Left cardiac atrium (tissue), 4 donors: ENCODE results near the gene FOXN4. TPM values are rescaled to one million over a fixed set of nuclear protein-coding genes. Genes with fewer than 3 reads are reported as not detected.
A peak's percentile ranks its signal among the peaks of the same experiment; 100 is the strongest.

Experiments used
- ATAC-seq, 2 donors: fragments of 200-7000 bp; cut with Tn5 transposase; one replicate each; pipeline ENCODE4 v1.9.1; 2020; ENCODE audit warnings: mild to moderate bottlenecking in 2 of 2, moderate library complexity in 2 of 2
- DNase-seq: peaks from one replicate; pipeline ENCODE4 v3.0.0-alpha.2; 2020
- intact Hi-C, 2 donors: fragments of 100-400 bp; cut with DNase I; formaldehyde crosslinking; loops; one replicate each; pipeline versions ENCODE4 v1.14.1 to v1.15.1; 2022 to 2023
- total RNA-seq, 2 donors: library from RNA; stranded (reverse); fragmentation: NEBNext Ultra II Directional; extraction: Animal tissue kit (Norgen Biotek cat#: 25700); gene quantifications; one replicate each; pipeline ENCODE4 v1.2.1, GENCODE V29; 2021
- donor health status: DM: no; HTN: yes; CAD: no.
- donor health status: DM: no; HTN: yes; CAD: no; lungs with severe emphysema.
- donor health status: DM: yes; HTN: yes; CAD: no.
- donor health status: Dilated cardiomyopathy.

The FOXN4 gene
- total RNA-seq, 2 donors from 2014 or later, result not detected

- no peak for DNase-seq
- ATAC-seq, result peak in 1 of 2 donors; percentile 25
- intact Hi-C loops, result loop anchor here (2.0 to 5.0 kb wide), 2 partner anchors 120 to 122 kb away; no protein-coding TSS in a partner anchor
Measured at GRCh38 chr12:109264943-109265650, 44.0 kb downstream of the FOXN4 start.

- DNase-seq, result peak; percentile 78
- ATAC-seq, result peak; percentile 42 to 81
- intact Hi-C loops, result loop anchor here (2.0 to 5.0 kb wide), 2 partner anchors 120 to 123 kb away; no protein-coding TSS in a partner anchor
Measured at GRCh38 chr12:109264095-109264942, 44.8 kb downstream of the FOXN4 start.

GRCh38 chr12:109263439-109263838 lies 45.6 kb downstream of the FOXN4 start:
- intact Hi-C loops, result loop anchor here in 1 of 2 donors (5.0 kb wide), 1 partner anchor 124 kb away; no protein-coding TSS in a partner anchor
- no peak for DNase-seq
- no peak for ATAC-seq

GRCh38 chr12:109261939-109262338 lies 47.1 kb downstream of the FOXN4 start:
- no peak for DNase-seq
- intact Hi-C loops, result loop anchor here in 1 of 2 donors (5.0 kb wide), 1 partner anchor 125 kb away; no protein-coding TSS in a partner anchor
- no peak for ATAC-seq

DNA sequence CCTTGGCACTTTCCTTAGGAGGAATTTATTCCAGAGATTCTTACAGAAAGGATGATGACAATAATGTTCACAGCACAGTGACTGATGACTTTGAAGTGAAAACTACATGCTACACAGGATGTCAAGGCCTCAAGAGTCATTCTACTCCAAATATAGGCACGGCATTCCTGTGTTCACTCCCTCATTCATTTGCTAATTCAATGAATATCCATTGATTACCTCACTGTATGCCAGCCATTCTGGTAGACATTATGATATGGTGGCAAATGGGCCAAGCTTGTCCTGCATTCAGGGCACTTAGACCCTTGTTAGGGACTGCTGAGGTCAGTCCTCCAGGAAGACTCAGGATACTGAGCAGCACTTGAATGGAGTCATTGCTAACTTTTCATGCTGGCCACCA lies 48.0 kb downstream of the FOXN4 start:
- no peak for DNase-seq
- ATAC-seq, result no peak
- intact Hi-C loops, result loop anchor here in 1 of 2 donors (5.0 kb wide), 1 partner anchor 126 kb away; no protein-coding TSS in a partner anchor

- intact Hi-C loops, result no loop called here
- no peak for DNase-seq
Measured at GRCh38 chr12:109259545-109259895, 49.6 kb downstream of the FOXN4 start.

DNA sequence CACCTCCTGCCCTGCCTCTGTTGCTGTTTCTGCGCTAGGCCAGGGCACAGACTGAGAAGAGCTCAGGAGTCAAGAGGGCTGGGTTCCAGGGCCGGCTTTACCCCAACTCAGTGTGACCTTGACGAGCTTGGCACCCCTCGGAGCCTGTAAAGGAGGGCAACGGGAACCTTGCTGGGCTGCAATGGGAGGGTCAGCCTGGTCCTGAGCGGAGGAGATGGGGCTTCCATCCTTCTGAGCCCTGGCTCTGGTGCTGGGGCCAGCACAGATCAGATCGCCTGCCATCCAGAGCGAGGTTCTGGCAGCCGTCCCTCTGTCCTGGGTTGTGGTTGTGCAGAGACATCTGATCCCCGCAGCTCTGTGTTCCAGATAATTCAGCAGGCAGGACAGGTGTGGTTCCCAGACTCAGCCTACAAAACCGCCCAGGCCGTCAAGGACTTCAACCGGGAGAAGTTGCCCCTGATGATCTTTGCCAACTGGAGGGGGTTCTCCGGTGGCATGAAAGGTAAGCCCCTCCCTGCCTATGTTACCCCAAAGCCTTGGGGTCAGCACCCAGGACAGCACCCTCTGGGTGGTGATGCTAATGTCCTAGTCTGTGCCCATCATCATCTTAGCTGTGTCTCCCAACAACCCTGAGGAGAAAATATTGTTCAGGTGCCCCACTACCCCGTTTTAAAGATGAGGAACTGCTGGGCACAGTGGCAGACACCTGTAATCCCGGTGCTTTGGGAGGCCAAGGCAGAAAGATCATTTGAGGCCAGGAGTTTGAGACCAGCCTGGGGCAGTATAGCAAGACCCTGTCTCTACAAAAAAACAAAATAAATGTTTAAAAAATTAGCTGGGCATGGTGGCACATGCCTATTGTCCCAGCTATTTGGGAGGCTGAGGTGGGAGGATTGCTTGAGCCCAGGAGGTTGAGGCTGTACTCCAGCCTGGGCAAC lies 50.2 kb downstream of the FOXN4 start:
- ATAC-seq, result no peak

More at GRCh38 chr12:109259545-109259895, 49.6 kb downstream of the FOXN4 start:
- no peak for ATAC-seq

DNA sequence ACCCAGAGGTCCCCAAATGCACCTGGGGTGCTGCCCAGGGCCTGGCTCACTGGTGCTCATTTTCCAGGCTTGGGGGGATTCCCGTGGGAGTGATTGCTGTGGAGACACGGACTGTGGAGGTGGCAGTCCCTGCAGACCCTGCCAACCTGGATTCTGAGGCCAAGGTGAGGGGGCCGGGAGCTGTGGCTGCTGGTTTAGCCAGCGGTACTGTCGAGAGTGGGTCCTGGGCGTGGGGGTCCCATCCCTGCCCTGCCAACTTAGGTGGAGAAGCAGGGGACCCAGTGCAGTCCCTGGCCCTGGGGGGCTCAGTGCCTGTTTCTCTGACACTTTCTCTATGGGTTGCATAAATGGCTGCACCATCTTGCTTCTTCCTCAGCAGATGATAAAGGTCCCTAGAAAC lies 50.9 kb downstream of the FOXN4 start:
- ATAC-seq (no peak), DNase-seq (no peak)
- intact Hi-C loops, result no loop called here

More for the DNA sequence above, 50.2 kb downstream of the FOXN4 start:
- DNase-seq, result no peak
- intact Hi-C loops, result no loop called here

DNA sequence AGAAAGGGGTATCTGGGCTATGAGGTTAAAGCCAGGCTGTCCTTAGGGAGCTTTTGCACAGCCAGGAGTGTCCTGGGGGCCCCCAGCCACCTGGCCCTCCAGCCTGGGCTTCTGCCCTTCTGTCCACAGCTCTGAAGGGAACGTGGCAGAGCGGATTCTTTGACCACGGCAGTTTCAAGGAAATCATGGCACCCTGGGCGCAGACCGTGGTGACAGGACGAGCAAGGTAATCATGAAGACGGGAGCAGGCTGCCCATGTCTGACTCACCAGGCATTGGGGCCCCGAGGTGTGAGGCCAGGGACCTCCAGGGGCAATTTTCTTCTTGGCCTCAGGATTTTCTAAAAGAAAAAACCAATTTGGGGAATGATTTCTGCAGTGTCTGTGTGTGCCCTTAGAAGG lies 53.1 kb downstream of the FOXN4 start:
- ATAC-seq, result no peak
- DNase-seq, result no peak
- intact Hi-C loops, result no loop called here

DNA sequence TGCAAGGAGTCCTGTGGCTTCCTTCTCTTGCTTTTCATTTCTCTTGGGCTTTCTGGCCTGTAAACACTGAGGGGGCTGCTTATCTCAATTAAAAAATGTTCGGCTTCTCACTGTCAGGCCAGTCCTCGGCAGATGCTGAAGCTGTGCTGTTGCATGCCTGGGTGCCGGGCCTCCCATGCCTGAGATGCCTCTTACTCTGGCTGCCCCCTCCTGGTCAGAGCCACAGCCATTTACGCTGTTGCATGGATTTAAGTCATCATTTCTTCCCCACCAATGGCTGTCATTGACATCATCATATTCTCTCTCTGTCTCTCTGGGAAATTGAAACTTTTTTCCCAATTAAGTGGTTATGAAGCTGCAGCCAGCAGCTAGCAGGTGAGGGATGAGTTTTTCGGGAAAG lies 53.7 kb downstream of the FOXN4 start:
- intact Hi-C loops, result no loop called here
- DNase-seq (no peak), ATAC-seq (no peak)

GRCh38 chr12:109253913-109254544 lies 55.1 kb downstream of the FOXN4 start:
- intact Hi-C loops, result no loop called here
- ATAC-seq, result no peak
- DNase-seq, result no peak

- ATAC-seq (no peak), DNase-seq (no peak)
- intact Hi-C loops, result no loop called here
Measured at GRCh38 chr12:109252799-109253198, 56.3 kb downstream of the FOXN4 start.

DNA sequence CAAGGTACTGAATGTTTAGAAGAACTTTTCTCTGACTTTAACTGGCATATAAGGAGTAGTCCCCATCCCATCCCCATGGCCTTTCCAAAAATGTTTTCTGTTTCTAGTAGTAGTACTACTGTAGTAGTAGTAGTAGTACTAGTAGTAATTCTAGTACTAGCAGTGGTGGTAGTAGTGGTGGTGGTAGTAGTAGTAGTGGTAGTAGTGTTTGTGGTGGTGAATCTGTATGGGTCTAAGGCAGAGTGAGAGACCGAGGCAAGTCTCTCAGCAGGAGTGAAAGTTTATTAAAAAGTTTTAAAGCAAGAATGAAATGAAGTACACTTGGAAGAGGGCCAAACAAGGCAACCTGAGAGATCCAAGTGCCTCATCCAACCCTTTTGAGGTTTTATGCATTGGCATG lies 58.6 kb downstream of the FOXN4 start:
- no peak for ATAC-seq
- no peak for DNase-seq
- intact Hi-C loops, result no loop called here

DNA sequence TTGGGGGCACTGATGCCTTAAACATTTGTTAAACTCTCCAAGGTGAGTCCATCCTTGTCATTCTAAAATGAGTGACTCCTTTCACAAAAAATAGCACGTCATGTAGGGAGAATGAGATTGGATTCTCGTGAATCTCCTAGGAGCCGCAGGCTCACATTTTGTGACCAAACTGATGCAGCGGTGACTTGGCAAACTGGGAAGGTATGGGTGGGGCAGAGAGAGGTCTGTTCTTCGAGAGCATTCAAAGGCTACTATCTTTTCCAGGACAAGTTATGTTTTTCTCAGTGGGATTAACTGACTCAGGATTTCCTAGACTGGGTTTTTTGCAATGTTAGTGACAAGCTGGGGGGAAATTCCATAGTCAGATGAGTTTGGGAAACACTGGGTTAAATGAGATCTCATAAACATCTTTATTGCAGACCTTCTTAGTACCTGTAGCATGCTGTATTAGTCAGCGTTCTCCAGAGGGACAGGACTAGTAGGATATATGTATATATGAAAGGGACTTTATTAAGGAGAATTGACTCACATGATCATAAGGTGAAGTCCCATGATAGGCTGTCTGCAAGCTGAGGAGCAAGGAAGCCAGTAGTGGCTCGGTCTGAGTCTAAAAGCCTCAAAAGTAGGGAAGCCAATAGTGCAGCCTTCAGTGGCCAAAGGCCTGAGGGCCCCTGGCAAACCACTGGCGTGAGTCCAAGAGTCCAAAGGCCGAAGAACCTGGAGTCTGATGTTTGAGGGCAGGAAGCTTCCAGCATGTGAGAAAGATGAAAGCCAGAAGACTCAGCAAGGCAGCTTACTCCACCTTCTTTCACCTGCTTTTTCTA lies 61.0 kb downstream of the FOXN4 start:
- ATAC-seq (no peak), DNase-seq (no peak)
- intact Hi-C loops, result no loop called here

DNA sequence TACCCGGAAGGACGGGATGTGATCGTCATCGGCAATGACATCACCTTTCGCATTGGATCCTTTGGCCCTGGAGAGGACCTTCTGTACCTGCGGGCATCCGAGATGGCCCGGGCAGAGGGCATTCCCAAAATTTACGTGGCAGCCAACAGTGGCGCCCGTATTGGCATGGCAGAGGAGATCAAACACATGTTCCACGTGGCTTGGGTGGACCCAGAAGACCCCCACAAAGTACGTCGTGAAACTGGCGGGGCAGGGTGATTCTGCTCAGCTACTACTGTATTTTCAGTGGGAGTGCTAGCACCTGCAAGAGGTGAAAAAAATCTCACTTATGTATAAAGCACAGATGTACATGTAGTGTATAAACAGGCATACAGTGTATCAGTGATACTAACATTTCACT lies 62.9 kb downstream of the FOXN4 start:
- no peak for ATAC-seq
- no peak for DNase-seq
- intact Hi-C loops, result no loop called here

DNA sequence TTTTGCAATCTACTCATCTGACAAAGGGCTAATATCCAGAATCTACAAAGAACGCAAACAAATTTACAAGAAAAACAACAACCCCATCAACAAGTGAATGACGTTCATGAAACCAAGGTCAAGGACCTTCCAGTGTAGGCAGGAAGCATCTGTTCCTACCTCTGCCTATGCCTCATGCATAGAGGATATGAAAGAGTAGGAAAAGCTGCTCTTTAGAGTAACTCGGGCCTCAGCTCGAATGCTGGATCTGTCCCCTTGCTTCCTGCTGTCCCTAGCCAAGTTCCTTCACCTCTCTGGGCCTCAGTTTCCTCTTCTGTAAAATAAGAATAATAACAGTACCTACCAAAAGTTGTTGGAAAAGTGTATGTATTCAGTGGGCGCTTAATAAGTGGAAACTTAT lies 65.0 kb downstream of the FOXN4 start:
- ATAC-seq (no peak), DNase-seq (no peak)
- intact Hi-C loops, result no loop called here

- no peak for ATAC-seq
- intact Hi-C loops, result no loop called here
- DNase-seq, result no peak
Measured at GRCh38 chr12:109241936-109242335, 67.1 kb downstream of the FOXN4 start.

GRCh38 chr12:109240365-109240764 lies 68.7 kb downstream of the FOXN4 start:
- no peak for ATAC-seq
- no peak for DNase-seq
- intact Hi-C loops, result no loop called here
